Muscle layer of duodenum (tissue), 2 donors: ENCODE data around the gene CSN1S1.
"Not testable (repeated sequence)": the region's sequence is repeated elsewhere in the genome, so short reads cannot be mapped to it uniquely, and the experiment has no call there.

ENCODE experiments used
- H3K27ac ChIP-seq: one replicate; pipeline ENCODE4 v1.7.0; 2013; ENCODE audit warnings: mild to moderate bottlenecking, low read length
- H3K27me3 ChIP-seq: one replicate; pipeline ENCODE4 v1.7.0; 2013; ENCODE audit warnings: low read depth, mild to moderate bottlenecking, control low read depth, low read length
- H3K36me3 ChIP-seq, 2 donors: one replicate each; pipeline ENCODE4 v1.7.0; 2013; ENCODE audit warnings: low read length in 2 of 2, control low read depth in 1 of 2, mild to moderate bottlenecking in 1 of 2; ENCODE audit not compliant: insufficient read depth in 2 of 2, control insufficient read depth in 1 of 2
- H3K4me1 ChIP-seq, 2 donors: one replicate each; pipeline ENCODE4 v1.7.0; 2013; ENCODE audit warnings: low read length in 2 of 2, mild to moderate bottlenecking in 2 of 2, control low read depth in 1 of 2, moderate library complexity in 1 of 2; ENCODE audit not compliant: insufficient read depth in 2 of 2, control insufficient read depth in 1 of 2
- H3K4me3 ChIP-seq, 2 donors: one replicate each; pipeline ENCODE4 v1.7.0; 2013; ENCODE audit warnings: low read length in 2 of 2, low read depth in 1 of 2, mild to moderate bottlenecking in 1 of 2
- H3K9me3 ChIP-seq, 2 donors: one replicate each; pipeline ENCODE4 v1.7.0; 2013; ENCODE audit warnings: low read length in 2 of 2, control low read depth in 1 of 2, mild to moderate bottlenecking in 1 of 2; ENCODE audit not compliant: control insufficient read depth in 1 of 2
- donor health status: healthy.

The CSN1S1 gene

DNA sequence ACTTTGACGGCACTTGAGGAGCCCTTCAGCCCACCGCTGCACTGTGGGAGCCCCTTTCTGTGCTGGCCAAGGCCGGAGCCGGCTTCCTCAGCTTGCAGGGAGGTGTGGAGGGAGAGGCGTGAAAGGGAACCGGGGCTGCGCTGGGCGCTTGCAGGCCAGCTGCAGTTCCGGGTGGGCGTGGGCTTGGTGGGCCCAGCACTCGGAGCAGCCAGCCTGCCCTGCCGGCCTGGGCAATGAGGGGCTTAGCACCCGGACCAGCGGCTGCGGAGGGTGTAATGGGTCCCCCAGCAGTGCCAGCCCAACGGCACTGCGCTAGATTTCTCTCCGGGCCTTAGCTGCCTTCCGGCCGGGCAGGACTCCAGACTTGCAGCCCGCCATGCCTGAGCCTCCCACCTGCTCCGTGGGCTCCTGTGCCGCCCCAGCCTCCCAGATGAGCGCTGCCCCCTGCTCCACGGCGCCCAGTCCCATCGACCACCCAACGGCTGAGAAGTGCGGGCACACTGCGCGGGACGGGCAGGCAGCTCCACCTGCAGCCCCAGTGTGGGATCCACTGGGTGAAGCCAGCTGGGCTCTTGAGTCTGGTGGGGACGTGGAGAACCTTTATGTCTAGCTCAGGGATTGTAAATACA, 7.0 kb upstream of the CSN1S1 start:
- H3K9me3 ChIP-seq, H3K4me1 ChIP-seq, H3K36me3 ChIP-seq, H3K27me3 ChIP-seq, H3K27ac ChIP-seq, H3K4me3 ChIP-seq: not testable (repeated sequence)

DNA sequence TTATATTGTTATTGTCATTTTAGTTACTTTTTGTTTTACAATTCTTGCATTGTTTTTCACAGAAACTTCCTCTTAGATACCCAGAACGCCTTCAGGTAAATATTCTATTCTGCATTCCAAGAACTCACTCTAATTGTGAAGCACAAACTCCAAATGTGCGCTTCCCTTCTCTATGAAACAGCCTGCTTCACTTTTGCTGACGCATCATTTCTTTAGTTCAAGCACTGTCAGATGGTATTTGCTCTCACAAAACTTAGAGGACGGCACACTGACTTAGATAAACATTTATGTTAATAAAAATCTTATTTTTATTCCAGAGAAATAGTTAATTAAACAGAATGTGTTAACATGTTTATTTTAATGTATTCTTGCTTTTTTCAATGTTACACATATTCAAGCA, 3.3 kb downstream of the CSN1S1 start:
- H3K4me3 ChIP-seq = no peak overlapping the region
- H3K9me3 ChIP-seq = no peaks in the 10 kb centered on the region
- H3K27me3 ChIP-seq = no peaks in the 10 kb centered on the region
- H3K4me1 ChIP-seq = no peaks in the 10 kb centered on the region
- H3K27ac ChIP-seq = no peak overlapping the region
- no peaks in the 10 kb centered on the region for H3K36me3 ChIP-seq

DNA sequence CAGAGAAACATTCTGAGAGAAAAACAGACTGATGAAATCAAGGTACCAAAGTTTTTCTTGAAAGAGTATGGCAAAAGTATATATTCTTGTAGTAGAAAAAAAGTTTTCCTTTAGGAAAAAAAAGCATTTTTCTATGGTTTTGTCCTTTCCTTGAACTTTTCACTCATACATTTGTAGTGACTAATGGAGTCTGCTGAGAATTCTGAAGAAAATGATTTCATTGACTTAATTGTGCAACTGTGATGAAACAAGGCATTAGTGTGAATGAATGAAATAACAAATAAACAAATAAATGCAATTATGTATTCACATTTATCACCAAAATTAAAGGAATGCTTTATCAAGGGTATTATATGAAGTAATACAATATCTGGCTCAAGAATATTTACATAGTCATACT, 5.7 kb downstream of the CSN1S1 start:
- H3K27me3 ChIP-seq = no peaks in the 10 kb centered on the region
- no peaks in the 10 kb centered on the region for H3K36me3 ChIP-seq
- H3K27ac ChIP-seq = no peak overlapping the region
- no peaks in the 10 kb centered on the region for H3K9me3 ChIP-seq
- no peaks in the 10 kb centered on the region for H3K4me1 ChIP-seq
- H3K4me3 ChIP-seq = no peak overlapping the region

DNA sequence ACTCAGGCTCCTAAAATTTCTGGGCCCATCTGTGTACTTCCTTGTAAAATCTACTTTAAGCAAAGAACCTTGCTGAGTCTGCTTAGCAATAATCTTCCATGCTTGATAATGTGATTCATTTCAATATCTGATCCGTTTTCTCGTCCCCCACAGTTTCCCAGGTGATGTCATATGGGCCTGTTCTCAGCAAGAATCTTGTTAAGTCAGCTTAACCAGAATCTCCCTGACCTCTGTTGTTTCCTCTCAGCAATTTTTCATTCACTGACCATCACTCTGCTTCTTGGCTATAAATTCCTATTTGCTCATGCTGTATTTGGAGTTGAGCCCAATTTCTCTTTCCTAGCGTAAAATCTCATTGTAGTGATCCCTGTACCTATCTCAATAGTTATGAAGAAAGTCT, 20.7 kb downstream of the CSN1S1 start:
- no peak overlapping the region for H3K27ac ChIP-seq
- peaks cover 0 to 3% of the 10 kb centered on the region in 2 donors for H3K9me3 ChIP-seq
- no peaks in the 10 kb centered on the region for H3K27me3 ChIP-seq
- H3K4me1 ChIP-seq = no peaks in the 10 kb centered on the region
- H3K36me3 ChIP-seq = no peaks in the 10 kb centered on the region
- H3K4me3 ChIP-seq = no peak overlapping the region

DNA sequence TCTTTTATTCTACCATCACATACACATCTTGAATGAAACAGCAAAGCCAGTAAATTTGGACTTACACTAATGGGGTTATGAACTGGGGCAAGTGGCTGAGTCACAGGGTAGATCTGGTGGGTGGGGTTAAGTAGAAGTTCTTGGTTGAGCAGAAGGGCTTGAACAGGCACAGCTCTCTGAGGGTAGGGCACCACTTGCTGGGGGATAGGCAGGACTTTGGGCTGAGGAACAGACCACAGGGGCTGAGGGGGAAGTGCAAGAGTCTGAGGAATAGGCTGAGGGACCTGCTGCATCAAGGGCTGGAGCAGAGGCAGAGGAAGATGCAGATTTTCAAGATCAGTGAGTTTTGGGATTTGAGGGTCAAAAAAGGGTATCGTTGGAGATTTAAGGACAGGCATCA, 26.3 kb downstream of the CSN1S1 start:
- H3K27ac ChIP-seq = no peak overlapping the region
- H3K27me3 ChIP-seq = no peaks in the 10 kb centered on the region
- H3K4me1 ChIP-seq = no peaks in the 10 kb centered on the region
- H3K36me3 ChIP-seq = no peaks in the 10 kb centered on the region
- H3K4me3 ChIP-seq = no peak overlapping the region
- no peaks in the 10 kb centered on the region for H3K9me3 ChIP-seq

DNA sequence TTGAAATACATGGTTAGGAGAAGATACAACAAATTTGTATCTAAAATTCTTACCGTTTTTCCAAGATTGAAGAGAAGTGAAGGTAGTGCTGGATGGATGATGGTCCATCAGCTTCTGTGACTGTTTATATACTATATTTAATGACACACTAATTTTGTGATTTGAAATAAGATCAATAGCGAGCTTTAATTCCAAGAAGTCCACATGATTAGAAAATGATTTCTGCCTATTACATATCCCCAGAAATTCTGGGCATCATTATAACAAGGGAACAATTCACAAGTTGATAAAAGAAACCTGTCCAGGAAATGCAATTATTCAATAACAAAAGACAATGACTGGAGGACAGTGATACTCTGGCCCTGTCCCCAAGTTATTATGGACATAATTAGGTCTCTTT, 34.8 kb downstream of the CSN1S1 start, which contains the start of gene CSN2:
Gene CSN2, minus strand, starts transcription at position 101 of the 400 bp plus-strand sequence. CDS start 4,733 bp downstream, outside the sequence.
- H3K4me3 ChIP-seq = no peak within 1 kb of the TSS
- no peaks in the 10 kb centered on the region for H3K36me3 ChIP-seq
- H3K27ac ChIP-seq = no peak within 1 kb of the TSS
- H3K4me1 ChIP-seq = no peaks in the 10 kb centered on the region
- no peaks in the 10 kb centered on the region for H3K27me3 ChIP-seq
- H3K9me3 ChIP-seq = no peaks in the 10 kb centered on the region

DNA sequence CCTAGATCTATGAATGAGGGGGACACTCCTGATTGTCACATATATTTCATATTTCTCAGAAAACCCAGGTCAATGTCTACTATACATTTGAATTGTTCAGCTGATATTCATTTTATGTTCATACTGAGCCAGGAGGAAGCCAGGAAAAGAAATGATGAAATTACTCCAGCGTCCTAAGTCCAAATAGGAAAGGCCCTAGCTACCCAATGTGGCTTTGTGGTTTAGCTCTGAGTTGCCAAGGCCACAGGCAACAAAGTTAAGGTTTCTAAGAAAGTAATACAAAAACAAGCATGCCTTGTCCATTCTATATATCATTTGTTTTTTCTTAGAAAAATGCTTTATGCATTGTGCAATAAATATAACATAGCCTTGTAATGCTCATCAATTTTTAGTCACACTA, 39.2 kb downstream of the CSN1S1 start:
- no peaks in the 10 kb centered on the region for H3K36me3 ChIP-seq

DNA sequence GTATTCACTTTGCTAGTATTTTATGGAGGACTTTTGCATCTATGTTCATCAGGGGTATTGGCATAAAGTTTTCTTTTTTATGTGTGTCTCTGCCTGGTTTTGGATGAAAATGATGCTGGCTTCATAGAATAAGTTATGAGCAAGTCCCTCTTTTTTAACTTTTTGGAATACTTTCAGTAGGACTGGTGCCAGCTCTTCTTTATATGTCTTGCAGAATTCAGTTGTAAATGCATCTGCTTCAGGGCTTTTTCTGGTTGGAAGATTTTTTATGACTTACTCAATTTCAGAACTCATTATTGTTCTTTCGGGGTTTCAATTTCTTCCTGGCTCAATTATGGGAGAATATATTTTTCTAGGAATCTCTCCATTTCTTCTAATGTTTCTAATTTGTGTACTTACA, 43.8 kb downstream of the CSN1S1 start:
- Histone ChIP-seq H3K9me3 (no peaks in the 10 kb centered on the region), H3K27ac (no peak overlapping the region), H3K4me3 (no peak overlapping the region), H3K36me3 (no peaks in the 10 kb centered on the region), H3K4me1 (no peaks in the 10 kb centered on the region), H3K27me3 (no peaks in the 10 kb centered on the region)

More for the DNA sequence above, 39.2 kb downstream of the CSN1S1 start:
- Histone ChIP-seq H3K9me3 (no peaks in the 10 kb centered on the region), H3K27ac (no peak overlapping the region), H3K4me3 (no peak overlapping the region), H3K27me3 (no peaks in the 10 kb centered on the region), H3K4me1 (no peaks in the 10 kb centered on the region)

DNA sequence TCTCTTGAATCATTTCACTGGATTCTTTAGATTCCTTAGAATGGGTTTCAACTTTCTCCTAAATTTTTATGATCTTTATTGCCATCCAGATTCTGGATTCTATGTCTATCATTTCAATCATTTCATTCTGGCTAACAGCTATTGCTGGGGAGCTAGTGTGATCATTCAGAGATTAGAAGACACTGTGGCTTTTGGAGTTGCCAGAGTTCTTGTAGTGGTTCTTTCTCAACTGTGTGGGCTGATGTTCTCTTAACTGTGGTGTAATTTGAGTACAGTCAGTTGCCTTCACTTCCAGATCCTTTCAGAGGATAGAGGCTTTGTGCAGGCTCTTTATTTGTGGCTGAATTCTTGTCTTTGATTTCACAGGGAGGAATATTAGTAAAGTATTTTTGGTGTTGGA, 46.7 kb downstream of the CSN1S1 start:
- Histone ChIP-seq H3K36me3 (no peaks in the 10 kb centered on the region), H3K27me3 (no peaks in the 10 kb centered on the region), H3K27ac (no peak overlapping the region)

DNA sequence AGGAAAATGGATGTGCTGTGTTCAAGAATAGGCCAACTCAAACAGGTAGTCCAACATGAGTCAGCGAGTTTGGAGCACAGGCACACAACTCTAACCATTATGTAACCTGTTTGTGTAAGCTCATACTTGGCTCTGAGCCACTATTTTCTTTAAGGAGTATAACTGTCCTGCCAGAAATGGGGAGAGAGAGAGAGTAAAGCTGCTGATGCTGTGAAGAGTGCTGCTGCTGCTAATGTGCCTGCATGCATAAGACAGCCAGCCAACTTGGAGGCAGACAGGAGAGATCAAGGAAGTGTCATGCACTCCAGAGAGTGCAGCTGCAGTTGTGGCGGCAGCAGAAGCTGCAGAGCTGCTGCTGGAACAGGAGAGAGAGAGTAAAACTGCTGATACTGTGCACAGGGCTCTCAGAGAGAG, 53.2 kb downstream of the CSN1S1 start:
- no peaks in the 10 kb centered on the region for H3K9me3 ChIP-seq
- H3K27ac ChIP-seq = no peak overlapping the region
- no peaks in the 10 kb centered on the region for H3K36me3 ChIP-seq
- H3K27me3 ChIP-seq = no peaks in the 10 kb centered on the region
- peaks cover 0 to 8% of the 10 kb centered on the region in 2 donors for H3K4me1 ChIP-seq
- no peak overlapping the region for H3K4me3 ChIP-seq

More for the DNA sequence above, 46.7 kb downstream of the CSN1S1 start:
- Histone ChIP-seq H3K4me1 (no peaks in the 10 kb centered on the region), H3K4me3 (no peak overlapping the region), H3K9me3 (no peaks in the 10 kb centered on the region)

DNA sequence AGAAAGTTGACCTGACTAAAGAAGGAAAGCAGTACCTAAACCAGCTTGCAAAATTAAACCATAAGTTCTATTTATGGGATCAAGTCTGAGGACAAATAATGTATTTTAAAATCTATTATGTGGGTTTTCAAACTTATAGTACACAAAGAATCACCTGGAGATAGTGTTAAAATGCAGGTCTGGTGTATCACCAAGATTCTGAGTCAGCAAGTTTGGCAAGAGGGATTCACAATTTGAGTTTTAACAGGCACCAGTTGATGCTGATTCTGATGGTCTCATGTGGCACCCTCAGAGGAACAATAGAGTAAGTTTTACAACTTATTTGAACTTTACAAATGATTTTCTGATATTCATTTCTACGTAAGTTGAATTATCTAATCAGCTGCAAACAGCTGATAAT, 55.8 kb downstream of the CSN1S1 start:
- Histone ChIP-seq H3K27ac (no peak overlapping the region), H3K4me3 (no peak overlapping the region), H3K4me1 (peaks cover 0 to 8% of the 10 kb centered on the region in 2 donors), H3K36me3 (no peaks in the 10 kb centered on the region), H3K9me3 (no peaks in the 10 kb centered on the region), H3K27me3 (no peaks in the 10 kb centered on the region)

DNA sequence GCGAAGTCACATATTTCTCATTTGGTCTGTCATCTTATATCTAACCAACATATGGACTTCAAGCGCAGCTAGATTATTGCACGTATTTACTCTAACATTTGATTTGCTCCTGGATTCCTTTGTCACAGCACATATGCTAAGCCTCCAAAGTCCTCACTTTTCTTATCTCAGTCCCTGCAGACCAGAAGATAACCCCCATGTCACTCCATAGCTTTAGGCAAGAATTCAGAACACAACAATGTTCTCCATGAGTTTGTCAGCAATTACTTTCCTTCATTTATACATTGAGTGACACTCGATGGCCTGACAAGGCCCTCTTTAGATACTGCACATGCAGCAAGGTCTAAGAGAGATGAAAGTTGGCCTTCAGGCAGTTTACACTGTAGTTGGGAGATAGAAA, 60.1 kb downstream of the CSN1S1 start:
- no peaks in the 10 kb centered on the region for H3K27me3 ChIP-seq
- no peaks in the 10 kb centered on the region for H3K36me3 ChIP-seq
- H3K27ac ChIP-seq = no peak overlapping the region
- no peaks in the 10 kb centered on the region for H3K9me3 ChIP-seq
- no peaks in the 10 kb centered on the region for H3K4me1 ChIP-seq
- no peak overlapping the region for H3K4me3 ChIP-seq
